ENCODE results near the gene ADGRD2.

ADGRD2 gene

GRCh38 chr9:124500028-124500795 lies 50.0 kb downstream of the ADGRD2 start:
- no peak for FAIRE-seq

GRCh38 chr9:124500796-124501611 lies 50.8 kb downstream of the ADGRD2 start:
- no peak for FAIRE-seq

- FAIRE-seq, result no peak
Measured at GRCh38 chr9:124501771-124502320, 51.6 kb downstream of the ADGRD2 start.

GRCh38 chr9:124502711-124503702 lies 52.8 kb downstream of the ADGRD2 start:
- FAIRE-seq, result no peak

GRCh38 chr9:124503713-124504529 lies 53.7 kb downstream of the ADGRD2 start:
- FAIRE-seq, result no peak

GRCh38 chr9:124504530-124505005 lies 54.3 kb downstream of the ADGRD2 start:
- FAIRE-seq, result no peak

- FAIRE-seq, result no peak
Measured at GRCh38 chr9:124505006-124505900, 55.0 kb downstream of the ADGRD2 start.

- no peak for FAIRE-seq
Measured at GRCh38 chr9:124505901-124506346, 55.7 kb downstream of the ADGRD2 start.

- FAIRE-seq, result no peak
Measured at GRCh38 chr9:124506433-124506832, 56.2 kb downstream of the ADGRD2 start.

GRCh38 chr9:124506931-124507879 lies 57.0 kb downstream of the ADGRD2 start, which contains the start of gene NR5A1:
Gene NR5A1, minus strand, starts transcription at chr9:124507399. Its CDS starts 4,004 bp downstream, at chr9:124503395.
- FAIRE-seq, result no peak

GRCh38 chr9:124507880-124508423 lies 57.7 kb downstream of the ADGRD2 start:
- no peak for FAIRE-seq

GRCh38 chr9:124510650-124511425 lies 60.6 kb downstream of the ADGRD2 start:
- FAIRE-seq, result no peak

- no peak for FAIRE-seq
Measured at GRCh38 chr9:124511426-124511840, 61.2 kb downstream of the ADGRD2 start.

- FAIRE-seq, result no peak
Measured at GRCh38 chr9:124511891-124512805, 61.9 kb downstream of the ADGRD2 start.

- FAIRE-seq, result no peak
Measured at GRCh38 chr9:124512806-124513204, 62.6 kb downstream of the ADGRD2 start.

- no peak for FAIRE-seq
Measured at GRCh38 chr9:124513376-124513994, 63.2 kb downstream of the ADGRD2 start.
